ENCODE results near the gene GRID2.

DNA sequence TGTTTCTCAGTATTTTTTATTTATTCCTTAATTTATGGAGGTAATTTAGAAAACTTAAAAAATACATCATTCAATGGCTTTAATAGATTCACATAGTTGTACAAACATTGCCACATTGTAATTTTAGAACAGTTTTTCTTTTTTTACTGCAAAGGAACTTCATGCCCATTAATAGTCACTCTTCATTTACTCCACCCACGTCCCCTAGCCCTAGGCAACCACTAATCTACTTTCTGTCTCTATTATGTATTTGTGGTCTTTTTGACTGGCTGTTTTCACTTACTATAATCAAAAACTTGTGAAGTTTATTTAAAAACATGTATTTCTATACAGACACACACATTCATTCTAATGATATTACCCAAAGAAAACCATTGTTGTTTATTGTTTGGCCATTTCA, 664.8 kb downstream of the GRID2 start:
- TF ChIP-seq, protein P1, sequence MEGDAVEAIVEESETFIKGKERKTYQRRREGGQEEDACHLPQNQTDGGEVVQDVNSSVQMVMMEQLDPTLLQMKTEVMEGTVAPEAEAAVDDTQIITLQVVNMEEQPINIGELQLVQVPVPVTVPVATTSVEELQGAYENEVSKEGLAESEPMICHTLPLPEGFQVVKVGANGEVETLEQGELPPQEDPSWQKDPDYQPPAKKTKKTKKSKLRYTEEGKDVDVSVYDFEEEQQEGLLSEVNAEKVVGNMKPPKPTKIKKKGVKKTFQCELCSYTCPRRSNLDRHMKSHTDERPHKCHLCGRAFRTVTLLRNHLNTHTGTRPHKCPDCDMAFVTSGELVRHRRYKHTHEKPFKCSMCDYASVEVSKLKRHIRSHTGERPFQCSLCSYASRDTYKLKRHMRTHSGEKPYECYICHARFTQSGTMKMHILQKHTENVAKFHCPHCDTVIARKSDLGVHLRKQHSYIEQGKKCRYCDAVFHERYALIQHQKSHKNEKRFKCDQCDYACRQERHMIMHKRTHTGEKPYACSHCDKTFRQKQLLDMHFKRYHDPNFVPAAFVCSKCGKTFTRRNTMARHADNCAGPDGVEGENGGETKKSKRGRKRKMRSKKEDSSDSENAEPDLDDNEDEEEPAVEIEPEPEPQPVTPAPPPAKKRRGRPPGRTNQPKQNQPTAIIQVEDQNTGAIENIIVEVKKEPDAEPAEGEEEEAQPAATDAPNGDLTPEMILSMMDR (IDR thresholded peaks at IDR 0.05) = no peak
- no peak for TF ChIP-seq POLR2A (IDR thresholded peaks at IDR 0.05)
